ENCODE data around the gene RASL10A. TPM values are rescaled to one million over a fixed set of nuclear protein-coding genes. Genes with fewer than 3 reads are reported as not detected.
"Not testable (repeated sequence)": the region's sequence is repeated elsewhere in the genome, so short reads cannot be mapped to it uniquely, and the experiment has no call there.

RASL10A gene, protein sequence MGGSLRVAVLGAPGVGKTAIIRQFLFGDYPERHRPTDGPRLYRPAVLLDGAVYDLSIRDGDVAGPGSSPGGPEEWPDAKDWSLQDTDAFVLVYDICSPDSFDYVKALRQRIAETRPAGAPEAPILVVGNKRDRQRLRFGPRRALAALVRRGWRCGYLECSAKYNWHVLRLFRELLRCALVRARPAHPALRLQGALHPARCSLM
- total RNA-seq (2012; rRNA removed), result under 0.01 TPM in 1 of 2 replicates, not detected in the other

- H3K4me3 ChIP-seq (ENCODE audit: low read length), result peak within 1 kb of the TSS; percentile 58
- H3K4me2 ChIP-seq (ENCODE audit: low read length), result peak within 1 kb of the TSS; percentile 74
- H3K9me3 ChIP-seq (replicated peaks; ENCODE audit: low read length), result no peaks in the 10 kb centered on the region
- peaks cover 12% of the 10 kb centered on the region for H3K36me3 ChIP-seq (ENCODE audit: insufficient read depth, low read length)
- no peak within 1 kb of the TSS for H3K9ac ChIP-seq (ENCODE audit: low read depth, low read length)
- peaks cover 24% of the 10 kb centered on the region for H3K4me1 ChIP-seq (ENCODE audit: control insufficient read depth, insufficient read depth, low read length)
- H3K27me3 ChIP-seq (ENCODE audit: control insufficient read depth, insufficient read depth, low read length), result peaks cover 32% of the 10 kb centered on the region
These were observed at the start of gene RASL10A for GRCh38 chr22:29315286-29316140. Gene RASL10A, minus strand, starts transcription at chr22:29315697. Its CDS starts 451 bp downstream, at chr22:29315246.

- Histone ChIP-seq H3K4me2 (ENCODE audit: low read length) (no peak overlapping the region), H3K4me3 (ENCODE audit: low read length) (no peak overlapping the region), H3K36me3 (ENCODE audit: insufficient read depth, low read length) (peaks cover 38% of the 10 kb centered on the region), H3K9ac (ENCODE audit: low read depth, low read length) (no peak overlapping the region), H3K27me3 (ENCODE audit: control insufficient read depth, insufficient read depth, low read length) (no peaks in the 10 kb centered on the region), H3K9me3 (replicated peaks; ENCODE audit: low read length) (no peaks in the 10 kb centered on the region), H3K4me1 (ENCODE audit: control insufficient read depth, insufficient read depth, low read length) (peaks cover 3% of the 10 kb centered on the region)
These were observed 44.0 kb upstream of the RASL10A start for GRCh38 chr22:29359469-29359868.

GRCh38 chr22:29357193-29357890 is 41.8 kb upstream of the RASL10A start:
- not testable (repeated sequence) for H3K4me2 ChIP-seq (ENCODE audit: low read length); H3K27me3 ChIP-seq (ENCODE audit: control insufficient read depth, insufficient read depth, low read length); H3K4me3 ChIP-seq (ENCODE audit: low read length); H3K9me3 ChIP-seq (replicated peaks; ENCODE audit: low read length); H3K9ac ChIP-seq (ENCODE audit: low read depth, low read length); H3K4me1 ChIP-seq (ENCODE audit: control insufficient read depth, insufficient read depth, low read length)
- peaks cover 59% of the 10 kb centered on the region for H3K36me3 ChIP-seq (ENCODE audit: insufficient read depth, low read length)

- no peaks in the 10 kb centered on the region for H3K4me1 ChIP-seq (ENCODE audit: control insufficient read depth, insufficient read depth, low read length)
- H3K36me3 ChIP-seq (ENCODE audit: insufficient read depth, low read length), result peaks cover 83% of the 10 kb centered on the region
- H3K9ac ChIP-seq (ENCODE audit: low read depth, low read length), result no peak overlapping the region
- H3K9me3 ChIP-seq (replicated peaks; ENCODE audit: low read length), result no peaks in the 10 kb centered on the region
- no peak overlapping the region for H3K4me3 ChIP-seq (ENCODE audit: low read length)
- H3K4me2 ChIP-seq (ENCODE audit: low read length), result no peak overlapping the region
- H3K27me3 ChIP-seq (ENCODE audit: control insufficient read depth, insufficient read depth, low read length), result no peaks in the 10 kb centered on the region
These were observed 38.4 kb upstream of the RASL10A start for GRCh38 chr22:29353860-29354259.

GRCh38 chr22:29353286-29353685 is 37.8 kb upstream of the RASL10A start:
- no peaks in the 10 kb centered on the region for H3K4me1 ChIP-seq (ENCODE audit: control insufficient read depth, insufficient read depth, low read length)
- H3K9me3 ChIP-seq (replicated peaks; ENCODE audit: low read length), result no peaks in the 10 kb centered on the region
- H3K36me3 ChIP-seq (ENCODE audit: insufficient read depth, low read length), result peaks cover 83% of the 10 kb centered on the region
- H3K4me2 ChIP-seq (ENCODE audit: low read length), result no peak overlapping the region
- no peaks in the 10 kb centered on the region for H3K27me3 ChIP-seq (ENCODE audit: control insufficient read depth, insufficient read depth, low read length)
- H3K4me3 ChIP-seq (ENCODE audit: low read length), result no peak overlapping the region
- H3K9ac ChIP-seq (ENCODE audit: low read depth, low read length), result no peak overlapping the region

DNA sequence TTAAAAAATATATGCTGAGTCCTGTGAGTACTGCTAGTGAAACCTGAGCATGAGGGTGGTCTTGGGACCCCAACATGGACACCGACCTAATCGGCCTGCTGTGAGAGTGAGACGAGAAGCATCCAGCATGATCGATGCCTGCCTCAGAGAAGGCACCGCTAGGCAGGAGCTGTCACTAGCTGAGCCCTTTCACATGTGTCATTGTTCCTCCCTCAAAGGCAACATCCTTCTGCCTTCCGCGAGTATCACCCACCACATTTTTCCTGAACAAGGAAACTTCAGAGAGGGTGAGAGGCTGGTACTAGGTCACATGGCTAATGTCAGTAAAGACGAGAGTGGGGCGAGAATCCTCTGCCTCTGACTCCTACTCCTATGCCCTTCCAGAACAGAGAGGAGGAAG is 37.3 kb upstream of the RASL10A start:
- no peaks in the 10 kb centered on the region for H3K9me3 ChIP-seq (replicated peaks; ENCODE audit: low read length)
- no peaks in the 10 kb centered on the region for H3K4me1 ChIP-seq (ENCODE audit: control insufficient read depth, insufficient read depth, low read length)
- H3K9ac ChIP-seq (ENCODE audit: low read depth, low read length), result no peak overlapping the region
- peaks cover 83% of the 10 kb centered on the region for H3K36me3 ChIP-seq (ENCODE audit: insufficient read depth, low read length)
- no peaks in the 10 kb centered on the region for H3K27me3 ChIP-seq (ENCODE audit: control insufficient read depth, insufficient read depth, low read length)
- no peak overlapping the region for H3K4me3 ChIP-seq (ENCODE audit: low read length)
- no peak overlapping the region for H3K4me2 ChIP-seq (ENCODE audit: low read length)

DNA sequence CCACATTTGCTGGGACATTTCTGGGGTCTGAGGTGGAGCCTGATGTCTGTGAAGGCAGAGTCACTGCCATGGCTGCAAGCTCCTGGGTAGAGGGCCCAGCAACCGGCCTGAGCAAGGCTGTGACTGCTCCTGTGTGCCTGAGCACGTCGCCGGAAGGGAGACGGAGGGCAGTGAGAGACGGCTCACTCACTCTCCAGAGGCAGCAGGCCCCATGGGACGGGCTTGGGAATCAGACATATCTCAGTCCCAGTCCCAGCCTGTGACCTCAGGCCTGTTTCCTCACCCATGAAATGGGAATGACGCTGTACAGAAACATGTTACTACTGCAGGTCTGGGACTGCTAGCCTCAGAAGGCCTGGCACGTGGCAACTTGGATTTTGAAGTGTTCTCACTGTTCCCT is 36.4 kb upstream of the RASL10A start:
- H3K27me3 ChIP-seq (ENCODE audit: control insufficient read depth, insufficient read depth, low read length), result no peaks in the 10 kb centered on the region

DNA sequence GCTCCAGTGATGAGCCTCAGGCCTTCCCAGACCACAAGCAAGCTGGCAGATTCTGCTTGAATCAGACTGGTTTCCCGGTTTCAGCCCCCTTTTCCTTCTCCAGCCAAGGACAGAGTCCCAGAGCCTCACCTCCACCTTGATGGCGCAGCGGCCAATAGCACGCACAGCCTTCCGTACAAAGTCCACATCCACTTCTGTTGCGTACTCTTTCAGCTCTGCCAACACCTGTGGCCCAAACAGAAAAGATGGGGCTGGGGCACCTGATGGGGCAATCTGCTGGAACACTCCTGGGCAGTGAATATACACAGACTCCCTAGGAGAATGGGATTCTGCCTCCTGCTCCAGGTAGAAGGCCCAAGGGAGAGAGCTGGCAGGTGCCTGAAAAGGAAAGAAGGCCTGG is 35.5 kb upstream of the RASL10A start:
- Histone ChIP-seq H3K9me3 (replicated peaks; ENCODE audit: low read length) (no peaks in the 10 kb centered on the region), H3K36me3 (ENCODE audit: insufficient read depth, low read length) (peaks cover 90% of the 10 kb centered on the region), H3K4me1 (ENCODE audit: control insufficient read depth, insufficient read depth, low read length) (no peaks in the 10 kb centered on the region), H3K9ac (ENCODE audit: low read depth, low read length) (no peak overlapping the region), H3K4me3 (ENCODE audit: low read length) (no peak overlapping the region), H3K27me3 (ENCODE audit: control insufficient read depth, insufficient read depth, low read length) (no peaks in the 10 kb centered on the region), H3K4me2 (ENCODE audit: low read length) (no peak overlapping the region)

More for the DNA sequence above, 36.4 kb upstream of the RASL10A start:
- Histone ChIP-seq H3K9ac (ENCODE audit: low read depth, low read length) (no peak overlapping the region), H3K4me1 (ENCODE audit: control insufficient read depth, insufficient read depth, low read length) (no peaks in the 10 kb centered on the region), H3K9me3 (replicated peaks; ENCODE audit: low read length) (no peaks in the 10 kb centered on the region), H3K36me3 (ENCODE audit: insufficient read depth, low read length) (peaks cover 92% of the 10 kb centered on the region), H3K4me2 (ENCODE audit: low read length) (no peak overlapping the region), H3K4me3 (ENCODE audit: low read length) (no peak overlapping the region)

DNA sequence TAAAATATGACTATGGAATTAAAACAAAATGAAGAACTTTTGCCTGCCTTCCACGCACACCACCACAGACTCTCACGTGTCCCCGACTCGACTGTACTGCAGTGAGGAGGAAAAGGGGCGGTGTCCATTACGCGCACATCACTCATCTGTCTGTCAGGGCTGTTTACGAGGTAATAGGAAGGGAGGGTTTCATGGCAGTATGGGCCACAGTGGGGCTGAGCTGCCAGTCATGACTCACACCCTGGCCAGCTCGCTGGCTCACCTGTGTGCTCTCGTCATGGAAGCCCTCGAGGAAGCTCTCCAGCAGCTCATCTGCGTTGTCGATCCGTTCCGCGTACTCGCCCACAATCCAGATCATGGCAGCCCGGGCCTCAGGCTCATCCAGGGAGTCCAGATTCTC is 33.5 kb upstream of the RASL10A start:
- Histone ChIP-seq H3K4me2 (ENCODE audit: low read length) (no peak overlapping the region), H3K9me3 (replicated peaks; ENCODE audit: low read length) (no peaks in the 10 kb centered on the region), H3K4me1 (ENCODE audit: control insufficient read depth, insufficient read depth, low read length) (peaks cover 9% of the 10 kb centered on the region), H3K4me3 (ENCODE audit: low read length) (no peak overlapping the region), H3K36me3 (ENCODE audit: insufficient read depth, low read length) (peaks cover 76% of the 10 kb centered on the region), H3K9ac (ENCODE audit: low read depth, low read length) (no peak overlapping the region), H3K27me3 (ENCODE audit: control insufficient read depth, insufficient read depth, low read length) (no peaks in the 10 kb centered on the region)

DNA sequence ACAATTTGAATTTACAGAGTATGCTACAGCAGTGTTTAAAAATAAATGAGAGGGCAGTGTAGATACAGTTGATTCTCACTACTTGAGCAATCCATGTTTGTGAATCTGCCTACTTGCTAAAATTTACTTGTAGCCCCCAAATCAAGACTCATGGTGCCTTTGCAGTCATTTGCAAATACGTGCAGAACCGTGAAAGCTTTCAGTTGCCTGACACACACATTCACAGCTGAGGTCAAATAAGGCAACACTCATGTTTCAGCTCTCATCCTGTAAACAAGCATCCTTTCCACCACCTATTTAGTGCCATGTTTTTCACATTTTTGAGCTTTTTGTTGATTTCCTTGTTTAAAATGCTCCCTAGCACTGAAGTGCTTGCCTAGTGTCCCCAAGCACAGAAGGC is 32.5 kb upstream of the RASL10A start:
- H3K4me1 ChIP-seq (ENCODE audit: control insufficient read depth, insufficient read depth, low read length), result peaks cover 18% of the 10 kb centered on the region
- H3K9me3 ChIP-seq (replicated peaks; ENCODE audit: low read length), result no peaks in the 10 kb centered on the region
- H3K9ac ChIP-seq (ENCODE audit: low read depth, low read length), result no peak overlapping the region
- H3K4me2 ChIP-seq (ENCODE audit: low read length), result no peak overlapping the region
- no peak overlapping the region for H3K4me3 ChIP-seq (ENCODE audit: low read length)
- no peaks in the 10 kb centered on the region for H3K27me3 ChIP-seq (ENCODE audit: control insufficient read depth, insufficient read depth, low read length)
- H3K36me3 ChIP-seq (ENCODE audit: insufficient read depth, low read length), result peaks cover 73% of the 10 kb centered on the region

- no peaks in the 10 kb centered on the region for H3K9me3 ChIP-seq (replicated peaks; ENCODE audit: low read length)
- H3K4me1 ChIP-seq (ENCODE audit: control insufficient read depth, insufficient read depth, low read length), result peaks cover 19% of the 10 kb centered on the region
- peaks cover 71% of the 10 kb centered on the region for H3K36me3 ChIP-seq (ENCODE audit: insufficient read depth, low read length)
- H3K4me3 ChIP-seq (ENCODE audit: low read length), result no peak overlapping the region
- H3K4me2 ChIP-seq (ENCODE audit: low read length), result no peak overlapping the region
- H3K27me3 ChIP-seq (ENCODE audit: control insufficient read depth, insufficient read depth, low read length), result no peaks in the 10 kb centered on the region
- H3K9ac ChIP-seq (ENCODE audit: low read depth, low read length), result no peak overlapping the region
These were observed 31.2 kb upstream of the RASL10A start for GRCh38 chr22:29346659-29347058.
